Left hindlimb (tissue), 1 donor: ENCODE measurements around the gene PNLIPRP3.

ENCODE experiments used
- DNase-seq: peaks from one replicate; pipeline ENCODE4 v3.0.0-alpha.2; 2018

The PNLIPRP3 gene

GRCh38 chr10:116451711-116452337 lies 24.2 kb downstream of the PNLIPRP3 start:
- no peak for DNase-seq

GRCh38 chr10:116452338-116452720 lies 24.7 kb downstream of the PNLIPRP3 start:
- DNase-seq = no peak

- DNase-seq = no peak
Measured at GRCh38 chr10:116457488-116457887, 29.8 kb downstream of the PNLIPRP3 start.

GRCh38 chr10:116460219-116460618 lies 32.6 kb downstream of the PNLIPRP3 start:
- DNase-seq = no peak

GRCh38 chr10:116461680-116462079 lies 34.0 kb downstream of the PNLIPRP3 start:
- no peak for DNase-seq

GRCh38 chr10:116464257-116464656 lies 36.6 kb downstream of the PNLIPRP3 start:
- no peak for DNase-seq

- no peak for DNase-seq
Measured at GRCh38 chr10:116465546-116465945, 37.9 kb downstream of the PNLIPRP3 start.

GRCh38 chr10:116466715-116467422 lies 39.2 kb downstream of the PNLIPRP3 start:
- no peak for DNase-seq

- no peak for DNase-seq
Measured at GRCh38 chr10:116469437-116469836, 41.8 kb downstream of the PNLIPRP3 start.

- no peak for DNase-seq
Measured at GRCh38 chr10:116470071-116470470, 42.4 kb downstream of the PNLIPRP3 start.

GRCh38 chr10:116470768-116471415 lies 43.2 kb downstream of the PNLIPRP3 start:
- DNase-seq = no peak

GRCh38 chr10:116472891-116473290 lies 45.2 kb downstream of the PNLIPRP3 start:
- DNase-seq = no peak

GRCh38 chr10:116475866-116476265 lies 48.2 kb downstream of the PNLIPRP3 start:
- DNase-seq = no peak

- no peak for DNase-seq
Measured at GRCh38 chr10:116476461-116476860, 48.8 kb downstream of the PNLIPRP3 start.

GRCh38 chr10:116477986-116478664 lies 50.5 kb downstream of the PNLIPRP3 start:
- DNase-seq = no peak

- no peak for DNase-seq
Measured at GRCh38 chr10:116486770-116487448, 59.3 kb downstream of the PNLIPRP3 start.

GRCh38 chr10:116487522-116488430 lies 60.1 kb downstream of the PNLIPRP3 start:
- no peak for DNase-seq

GRCh38 chr10:116489460-116489859 lies 61.8 kb downstream of the PNLIPRP3 start:
- DNase-seq = no peak

GRCh38 chr10:116490028-116490662 lies 62.5 kb downstream of the PNLIPRP3 start:
- DNase-seq = no peak

- no peak for DNase-seq
Measured at GRCh38 chr10:116504786-116505185, 77.1 kb downstream of the PNLIPRP3 start.

- no peak for DNase-seq
Measured at GRCh38 chr10:116510565-116510964, 82.9 kb downstream of the PNLIPRP3 start.
